GM10847 (cell line): ENCODE measurements around the gene DRICH1.

Source experiments
- POLR2A ChIP-seq: IDR thresholded peaks from 2 replicates; pipeline ENCODE4 v1.6.1; 2011; ENCODE audit not compliant: insufficient read length; ENCODE audit errors: extremely low read depth

DRICH1 gene

DNA sequence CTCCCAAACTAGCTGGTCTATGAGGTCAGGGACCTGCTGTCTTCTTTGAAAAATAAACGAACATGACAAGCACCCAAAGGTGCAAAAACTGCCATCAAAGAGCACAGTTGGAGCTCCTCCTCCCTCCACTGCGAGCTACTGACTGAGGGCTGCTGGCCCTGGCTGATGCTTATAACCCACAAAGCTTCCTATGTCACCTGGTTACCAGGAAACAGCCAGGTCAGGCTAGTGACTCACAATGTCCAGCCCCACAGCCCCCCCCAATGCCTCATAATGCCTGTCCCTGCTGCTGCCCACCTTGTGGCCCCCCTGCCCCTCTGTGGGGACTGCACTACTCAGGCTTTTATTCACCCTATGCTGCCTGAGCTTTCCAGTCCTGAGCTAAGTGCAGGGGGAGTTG is at the start of gene DRICH1:
DRICH1 (minus strand) TSS at position 144 of the 400 bp plus-strand sequence. CDS start 298 bp downstream, outside the sequence.
- TF ChIP-seq POLR2A = no peak

- no peak for TF ChIP-seq POLR2A
These were observed 49.1 kb upstream of the DRICH1 start for GRCh38 chr22:23681026-23681809.

- TF ChIP-seq POLR2A = no peak
These were observed 46.0 kb upstream of the DRICH1 start for GRCh38 chr22:23678133-23678532.

GRCh38 chr22:23677701-23677995 is 45.5 kb upstream of the DRICH1 start:
- TF ChIP-seq POLR2A = no peak

DNA sequence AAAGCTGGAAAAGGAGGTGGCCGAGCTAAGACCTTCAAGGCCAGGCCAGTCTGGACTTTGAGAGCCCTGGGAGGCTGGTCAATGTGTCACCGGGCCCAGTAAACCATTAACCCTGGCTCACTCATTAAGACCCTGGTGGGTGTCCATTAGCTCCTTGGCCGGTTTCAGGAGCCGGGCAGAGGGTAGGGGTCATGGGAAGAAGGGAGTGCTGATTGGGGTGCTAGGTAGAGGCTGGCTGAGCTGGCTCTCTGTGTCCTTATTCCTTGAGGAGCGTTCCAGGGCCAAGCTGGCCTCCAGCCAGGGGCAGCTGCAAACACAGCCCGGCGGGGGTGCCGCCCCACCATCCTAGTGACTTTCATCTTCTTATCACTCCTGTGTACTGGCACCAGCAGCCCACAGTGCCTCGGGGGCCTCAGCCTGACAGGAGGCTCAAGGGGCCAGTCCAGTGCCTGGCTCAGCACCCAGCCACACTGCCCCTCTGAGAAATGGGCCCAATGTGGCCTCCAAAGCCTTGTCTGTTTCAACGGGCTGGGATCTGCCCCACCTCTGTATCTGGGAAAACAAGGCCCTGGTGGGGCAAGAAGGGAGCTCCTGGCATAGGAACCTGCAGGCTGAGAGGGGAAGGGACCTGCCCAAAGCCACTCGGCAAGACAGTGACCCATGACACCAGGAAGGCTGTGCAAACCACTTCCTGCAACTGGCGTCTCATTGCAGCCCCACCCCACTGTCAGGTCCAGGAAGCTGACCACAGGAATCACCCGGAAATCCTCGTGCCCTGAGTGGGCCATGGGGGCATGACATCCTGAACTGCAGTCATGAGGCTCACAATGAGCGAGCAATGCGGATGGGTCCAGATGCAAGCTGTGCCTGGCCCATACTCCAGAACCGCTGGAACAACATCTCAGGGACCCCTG is 43.6 kb upstream of the DRICH1 start:
- no peak for TF ChIP-seq POLR2A

DNA sequence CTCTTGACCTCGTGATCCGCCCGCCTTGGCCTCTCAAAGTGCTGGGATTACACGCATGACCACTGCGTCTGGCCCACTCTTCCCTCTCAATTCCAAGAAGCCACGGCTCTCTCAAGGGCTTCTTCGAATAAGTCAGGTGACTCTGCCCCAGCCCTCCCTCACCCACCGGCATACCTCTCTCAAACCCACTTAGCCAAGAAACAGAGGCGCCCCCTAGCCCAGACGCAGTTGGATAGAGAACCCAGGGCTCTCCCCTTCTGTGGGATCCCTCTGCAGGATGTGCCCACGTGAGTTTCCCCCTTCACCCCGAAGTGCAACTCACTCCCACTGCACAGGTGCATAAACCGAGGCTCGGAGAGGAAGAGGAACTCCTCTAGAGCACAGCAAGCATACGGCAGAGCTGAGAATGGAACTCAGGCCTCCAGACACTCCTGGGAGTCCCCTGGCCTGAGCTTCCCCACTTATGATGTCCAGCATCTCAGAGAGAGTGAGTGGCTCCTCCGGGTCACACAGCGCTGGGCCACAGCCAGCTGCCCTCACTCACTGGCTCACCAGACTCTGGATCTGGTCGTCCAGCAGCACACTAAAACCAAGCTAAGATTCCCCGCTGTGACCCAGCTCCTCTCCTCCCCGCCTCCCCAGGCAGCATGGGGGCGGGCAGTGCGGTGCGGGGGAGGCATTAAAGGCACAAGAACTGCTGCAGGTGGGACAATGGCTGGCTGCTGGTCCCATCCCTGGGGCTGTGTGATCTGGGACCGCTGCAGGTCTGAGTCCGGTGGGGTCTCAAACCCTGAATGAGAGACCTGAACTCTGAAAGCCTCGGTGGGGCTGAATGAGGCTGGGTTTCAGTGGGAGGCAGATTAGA is 41.9 kb upstream of the DRICH1 start:
- TF ChIP-seq POLR2A = no peak

DNA sequence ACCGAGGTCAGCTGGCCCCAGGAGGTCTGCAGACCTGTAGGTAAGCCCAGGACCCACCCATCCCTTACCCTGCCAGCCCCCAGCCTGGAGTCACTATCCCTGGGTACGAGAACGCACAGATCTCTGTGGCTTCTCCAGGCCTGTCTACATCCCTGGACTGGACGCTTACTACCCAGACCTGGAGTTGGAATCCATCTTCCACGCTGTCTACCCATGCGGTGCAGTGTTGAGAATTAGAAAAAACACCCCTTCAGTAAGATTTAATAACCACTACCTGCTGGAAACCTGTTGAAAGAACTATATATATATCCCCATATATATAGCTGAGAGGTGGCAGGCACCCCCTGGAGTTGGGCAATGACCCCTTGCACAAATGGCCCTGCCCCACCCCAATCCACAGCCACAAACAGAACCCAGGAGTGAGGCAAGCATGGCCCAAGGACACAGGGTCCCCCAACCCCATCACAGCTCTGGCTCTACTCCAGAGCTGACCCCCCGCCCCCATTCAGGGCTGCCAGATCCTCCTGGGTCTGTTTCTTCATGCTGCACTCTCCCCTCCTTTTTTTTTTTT is 41.0 kb upstream of the DRICH1 start:
- TF ChIP-seq POLR2A = no peak

DNA sequence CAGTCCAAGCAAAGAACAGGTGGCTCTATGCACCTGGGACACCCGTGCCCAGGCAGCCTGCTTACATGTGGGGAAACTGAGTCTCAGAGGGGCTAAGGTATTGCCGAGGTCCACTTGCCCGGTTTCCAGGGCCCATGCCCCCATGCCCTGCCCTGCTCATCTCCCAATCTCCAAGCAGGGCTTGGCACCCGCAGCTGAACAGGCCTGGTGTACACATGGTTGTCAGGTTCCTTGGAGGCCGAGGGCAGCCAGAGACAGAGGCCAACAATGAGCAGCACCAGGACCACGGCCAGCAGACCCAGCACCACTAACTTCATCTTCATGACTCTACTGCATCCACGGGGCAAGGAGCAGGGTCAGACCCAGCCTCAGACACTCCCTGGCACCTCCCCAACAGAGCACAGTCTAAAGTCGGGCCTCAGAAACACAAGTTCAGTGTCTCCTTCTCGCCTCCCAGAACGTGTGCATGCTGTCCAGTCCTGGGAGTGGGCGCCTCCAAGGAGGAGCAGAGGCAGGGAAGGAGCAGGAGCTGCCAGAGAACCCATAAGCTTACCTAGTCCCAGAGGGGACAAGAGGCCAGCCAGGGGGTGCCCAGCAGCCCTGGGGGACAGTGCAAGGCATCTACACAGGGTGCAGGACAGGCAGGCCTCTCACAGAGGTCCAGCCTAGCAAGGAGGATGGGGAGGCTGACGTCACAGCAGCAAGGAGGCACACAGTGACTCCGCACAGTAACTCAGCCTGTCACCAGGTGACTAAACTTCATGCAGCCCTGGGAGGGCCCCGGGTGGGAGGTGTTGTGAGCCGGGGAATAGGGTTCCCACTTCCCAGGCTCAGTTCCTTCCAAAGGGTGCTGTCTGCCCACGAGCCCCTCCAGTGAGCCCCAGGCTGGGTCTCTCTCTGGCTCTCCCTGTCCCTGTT is 38.5 kb upstream of the DRICH1 start:
- no peak for TF ChIP-seq POLR2A

GRCh38 chr22:23657727-23658126 is 25.6 kb upstream of the DRICH1 start:
- no peak for TF ChIP-seq POLR2A

DNA sequence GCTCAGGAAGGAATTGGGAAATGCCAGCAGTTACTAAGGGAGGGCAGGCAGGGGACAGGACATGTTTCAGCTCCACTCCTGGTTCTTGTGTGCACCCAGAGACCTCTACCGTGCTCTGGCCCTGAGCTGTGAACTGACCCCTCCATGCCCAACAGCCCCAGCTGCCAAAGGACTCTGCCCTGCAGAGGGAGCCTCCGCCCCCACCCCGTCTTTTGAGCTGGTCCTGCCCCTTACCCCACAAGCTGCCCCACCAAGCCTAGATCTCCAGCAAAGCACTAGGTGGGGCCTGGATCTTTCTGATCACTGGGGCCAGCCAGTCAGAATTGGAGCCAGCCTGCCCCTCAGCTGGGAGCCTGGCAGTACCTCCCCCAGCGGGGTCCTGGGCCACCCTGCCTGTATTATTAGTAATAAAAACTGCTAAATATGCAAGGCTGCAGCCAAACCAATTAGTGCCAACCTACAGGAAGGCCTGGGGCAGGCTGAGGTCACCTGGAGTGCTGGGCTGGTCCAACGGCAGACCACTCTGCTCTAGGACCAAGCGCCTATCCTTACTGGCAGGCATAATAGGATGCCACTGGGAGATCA is 23.9 kb upstream of the DRICH1 start:
- no peak for TF ChIP-seq POLR2A

- no peak for TF ChIP-seq POLR2A
These were observed 20.6 kb upstream of the DRICH1 start for GRCh38 chr22:23652711-23653110.

- TF ChIP-seq POLR2A = no peak
These were observed 20.2 kb upstream of the DRICH1 start for GRCh38 chr22:23652286-23652685.

DNA sequence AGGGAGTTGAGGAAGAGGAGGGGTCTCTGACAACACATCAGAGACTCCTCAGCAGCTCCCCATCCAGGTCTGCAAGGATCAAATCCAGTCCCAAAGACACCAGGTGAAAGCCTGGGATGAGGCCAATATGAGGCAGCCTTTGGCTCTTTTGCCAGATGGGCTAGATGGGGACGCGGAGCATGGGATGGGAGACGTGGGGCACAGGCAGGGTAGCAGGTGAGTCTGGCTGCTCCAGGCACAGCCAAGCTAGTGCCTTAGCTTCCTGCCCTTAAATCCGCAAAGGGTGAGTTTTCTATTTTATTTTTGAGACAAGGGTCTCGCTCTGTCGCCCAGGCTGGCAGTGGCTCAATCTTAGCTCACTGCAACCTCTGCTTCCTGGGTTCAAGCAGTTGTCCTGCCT is 19.6 kb upstream of the DRICH1 start:
- TF ChIP-seq POLR2A = no peak

DNA sequence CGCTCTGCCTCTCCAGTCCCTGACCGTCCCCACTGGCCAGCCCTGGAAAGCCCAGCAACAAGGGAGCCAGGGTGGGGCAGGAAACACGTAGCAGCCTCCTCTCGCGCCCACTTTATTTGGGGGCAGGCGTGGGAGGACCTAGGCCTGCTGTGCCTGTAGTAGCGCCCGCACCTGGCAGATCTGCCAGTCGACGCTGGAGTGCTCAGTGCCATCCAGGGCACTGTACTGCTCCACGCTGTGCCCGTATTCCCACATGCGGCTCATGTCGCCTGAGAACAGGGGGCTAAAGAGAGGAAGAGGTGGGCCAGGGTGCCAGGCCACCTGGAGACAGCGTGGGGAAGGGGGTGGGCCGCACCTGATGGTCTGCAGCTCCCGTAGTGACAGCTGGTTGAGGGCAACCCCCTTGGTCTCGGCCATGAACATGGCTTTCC is 17.0 kb upstream of the DRICH1 start:
- no peak for TF ChIP-seq POLR2A
